Nephron progenitor cell (in vitro differentiated cells): ENCODE measurements around the gene GRIK1.

ENCODE experiments used
- DNase-seq: peaks from one replicate; pipeline ENCODE4 v3.0.0; 2021
- H3K27ac Mint-ChIP-seq: 2 replicates; pipeline ENCODE4 v1.8.0; 2021; ENCODE audit warnings: mild to moderate bottlenecking, moderate library complexity, mixed read lengths
- H3K27me3 Mint-ChIP-seq: 2 replicates; pipeline ENCODE4 v1.8.0; 2021; ENCODE audit warnings: mild to moderate bottlenecking, low read depth, mixed read lengths; ENCODE audit not compliant: poor library complexity
- H3K36me3 Mint-ChIP-seq: 2 replicates; pipeline ENCODE4 v1.8.0; 2021; ENCODE audit warnings: low read depth, mixed read lengths
- H3K4me1 Mint-ChIP-seq: 2 replicates; pipeline ENCODE4 v1.8.0; 2021; ENCODE audit warnings: mixed read lengths
- H3K4me3 Mint-ChIP-seq: 2 replicates; pipeline ENCODE4 v1.8.0; 2021; ENCODE audit warnings: mild to moderate bottlenecking, moderate library complexity, mixed read lengths
- H3K9me3 Mint-ChIP-seq: 2 replicates; pipeline ENCODE4 v1.8.0; 2021; ENCODE audit warnings: mild to moderate bottlenecking, moderate library complexity, mixed read lengths
- TF ChIP-seq, protein P1 (sequence below): fragments of 200-600 bp; sonication (generic); IDR thresholded peaks from 2 replicates; pipeline ENCODE4 v1.5.0; 2021; ENCODE audit warnings: antibody characterized with exemption

GRIK1 gene

GRCh38 chr21:29851611-29852010 lies 88.2 kb downstream of the GRIK1 start:
- Mint-ChIP-seq H3K27me3 (no peaks in the 10 kb centered on the region), H3K9me3 (no peaks in the 10 kb centered on the region), H3K4me3 (no peak overlapping the region), H3K27ac (no peak overlapping the region), H3K4me1 (peaks cover 21% of the 10 kb centered on the region), H3K36me3 (no peaks in the 10 kb centered on the region)
- no peak for DNase-seq
- TF ChIP-seq, protein P1, sequence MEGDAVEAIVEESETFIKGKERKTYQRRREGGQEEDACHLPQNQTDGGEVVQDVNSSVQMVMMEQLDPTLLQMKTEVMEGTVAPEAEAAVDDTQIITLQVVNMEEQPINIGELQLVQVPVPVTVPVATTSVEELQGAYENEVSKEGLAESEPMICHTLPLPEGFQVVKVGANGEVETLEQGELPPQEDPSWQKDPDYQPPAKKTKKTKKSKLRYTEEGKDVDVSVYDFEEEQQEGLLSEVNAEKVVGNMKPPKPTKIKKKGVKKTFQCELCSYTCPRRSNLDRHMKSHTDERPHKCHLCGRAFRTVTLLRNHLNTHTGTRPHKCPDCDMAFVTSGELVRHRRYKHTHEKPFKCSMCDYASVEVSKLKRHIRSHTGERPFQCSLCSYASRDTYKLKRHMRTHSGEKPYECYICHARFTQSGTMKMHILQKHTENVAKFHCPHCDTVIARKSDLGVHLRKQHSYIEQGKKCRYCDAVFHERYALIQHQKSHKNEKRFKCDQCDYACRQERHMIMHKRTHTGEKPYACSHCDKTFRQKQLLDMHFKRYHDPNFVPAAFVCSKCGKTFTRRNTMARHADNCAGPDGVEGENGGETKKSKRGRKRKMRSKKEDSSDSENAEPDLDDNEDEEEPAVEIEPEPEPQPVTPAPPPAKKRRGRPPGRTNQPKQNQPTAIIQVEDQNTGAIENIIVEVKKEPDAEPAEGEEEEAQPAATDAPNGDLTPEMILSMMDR: no peak

GRCh38 chr21:29849735-29850176 lies 90.0 kb downstream of the GRIK1 start:
- TF ChIP-seq, protein P1: peak; percentile 73
- peaks cover 21% of the 10 kb centered on the region for H3K4me1 Mint-ChIP-seq
- H3K27me3 Mint-ChIP-seq: no peaks in the 10 kb centered on the region
- DNase-seq: peak; percentile 52
- H3K27ac Mint-ChIP-seq: no peak overlapping the region
- no peak overlapping the region for H3K4me3 Mint-ChIP-seq
- no peaks in the 10 kb centered on the region for H3K9me3 Mint-ChIP-seq
- H3K36me3 Mint-ChIP-seq: no peaks in the 10 kb centered on the region

DNA sequence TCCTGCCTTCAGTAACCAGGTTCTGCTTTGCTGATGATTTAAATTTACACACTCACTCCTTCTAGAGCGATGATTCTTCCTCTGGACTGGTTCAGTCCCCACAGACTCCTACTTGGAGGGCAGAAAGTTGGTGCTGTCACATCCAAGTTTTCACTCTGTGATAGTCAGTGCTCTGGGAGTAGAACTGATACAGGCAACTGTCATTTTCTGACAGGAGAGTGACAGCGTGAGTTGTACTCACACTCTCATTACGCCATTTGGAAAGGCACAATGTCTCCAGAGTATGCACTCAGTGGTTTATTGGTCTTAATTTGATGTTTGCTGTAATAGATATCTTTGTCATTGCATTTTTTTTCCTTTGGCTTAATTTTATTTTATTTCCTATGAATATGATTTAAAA lies 96.0 kb downstream of the GRIK1 start:
- Mint-ChIP-seq H3K36me3 (no peaks in the 10 kb centered on the region), H3K27me3 (no peaks in the 10 kb centered on the region), H3K27ac (no peak overlapping the region), H3K9me3 (no peaks in the 10 kb centered on the region), H3K4me1 (no peaks in the 10 kb centered on the region), H3K4me3 (no peak overlapping the region)
- no peak for DNase-seq
- TF ChIP-seq, protein P1: no peak

DNA sequence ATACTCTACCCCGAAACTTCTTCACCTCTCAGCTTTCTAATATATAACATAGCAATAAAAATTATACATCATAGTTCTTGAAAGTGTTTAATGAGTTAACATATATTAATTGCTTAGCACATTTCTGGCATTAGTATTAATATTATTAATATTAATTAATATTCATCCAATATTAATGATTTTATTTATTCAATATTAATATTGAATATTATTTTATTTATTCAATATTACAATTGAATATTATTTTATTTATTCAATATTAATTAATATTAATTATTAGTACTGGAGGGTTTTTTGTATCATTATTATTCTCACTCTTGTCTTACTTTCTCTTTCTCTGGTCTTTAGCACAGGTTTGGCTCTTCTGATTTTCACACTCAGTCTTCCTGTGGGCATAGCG lies 105.2 kb downstream of the GRIK1 start:
- Mint-ChIP-seq H3K27ac (no peak overlapping the region), H3K36me3 (peaks cover 6% of the 10 kb centered on the region), H3K4me1 (peaks cover 8% of the 10 kb centered on the region), H3K9me3 (peaks cover 30% of the 10 kb centered on the region), H3K27me3 (peaks cover 4% of the 10 kb centered on the region), H3K4me3 (no peak overlapping the region)
- no peak for DNase-seq
- TF ChIP-seq, protein P1: no peak

DNA sequence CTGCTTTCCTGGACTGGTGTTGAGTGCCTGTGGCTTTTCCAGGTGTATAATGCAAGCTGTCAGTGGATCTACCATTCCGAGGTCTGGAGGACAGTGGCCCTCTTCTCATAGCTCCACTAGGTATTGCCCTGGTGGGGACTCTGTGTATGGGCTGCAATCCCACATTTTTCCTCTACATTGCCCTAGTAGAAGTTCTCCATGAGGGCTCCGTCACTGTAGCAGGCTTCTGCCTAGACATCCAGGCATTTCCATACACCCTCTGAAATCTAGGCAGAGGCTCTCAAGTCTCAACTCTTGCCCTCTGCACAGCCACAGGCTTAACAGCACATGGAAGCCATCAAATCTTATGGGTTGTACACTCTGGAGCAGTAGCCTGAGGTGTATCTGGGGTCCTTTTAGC lies 107.6 kb downstream of the GRIK1 start:
- peaks cover 6% of the 10 kb centered on the region for H3K36me3 Mint-ChIP-seq
- H3K27ac Mint-ChIP-seq: no peak overlapping the region
- DNase-seq: no peak
- TF ChIP-seq, protein P1: no peak
- H3K9me3 Mint-ChIP-seq: peaks cover 38% of the 10 kb centered on the region
- peaks cover 8% of the 10 kb centered on the region for H3K4me1 Mint-ChIP-seq
- peaks cover 4% of the 10 kb centered on the region for H3K27me3 Mint-ChIP-seq
- H3K4me3 Mint-ChIP-seq: no peak overlapping the region

DNA sequence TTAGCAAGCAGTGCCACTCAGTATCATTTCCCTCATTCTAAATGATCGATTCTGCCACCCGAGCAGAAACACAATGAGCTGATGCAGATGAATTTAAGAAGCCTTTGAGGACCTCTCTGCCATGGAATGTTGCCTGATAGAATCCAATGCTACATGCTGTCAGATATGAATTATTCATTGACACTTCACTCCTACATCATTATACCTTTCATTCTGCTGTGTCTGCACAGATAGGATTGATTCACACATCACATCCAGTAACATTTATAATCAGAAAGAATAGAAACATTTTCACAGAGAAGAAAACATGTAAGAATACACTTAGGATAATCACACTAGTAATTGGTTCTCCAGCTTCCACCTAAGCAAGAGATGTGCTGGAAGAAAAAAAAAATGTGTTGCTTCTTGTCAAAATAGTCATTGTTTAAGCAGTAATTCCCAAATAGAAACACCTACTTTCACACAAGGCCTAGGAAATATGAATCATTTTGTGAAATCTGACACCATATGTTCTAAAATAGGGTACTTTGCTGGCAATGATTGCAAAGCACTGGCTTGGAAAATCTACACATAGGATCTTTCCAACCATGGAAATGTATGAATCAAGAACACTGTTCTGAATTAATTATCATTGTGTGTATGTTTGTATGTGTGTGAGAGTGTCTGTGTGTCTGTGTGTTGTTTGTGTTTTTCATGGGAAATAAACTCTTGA lies 110.1 kb downstream of the GRIK1 start:
- TF ChIP-seq, protein P1: no peak
- H3K27ac Mint-ChIP-seq: no peak overlapping the region
- DNase-seq: no peak
- H3K27me3 Mint-ChIP-seq: peaks cover 4% of the 10 kb centered on the region
- H3K9me3 Mint-ChIP-seq: peaks cover 35% of the 10 kb centered on the region
- H3K4me3 Mint-ChIP-seq: no peak overlapping the region
- H3K36me3 Mint-ChIP-seq: peaks cover 6% of the 10 kb centered on the region
- H3K4me1 Mint-ChIP-seq: no peaks in the 10 kb centered on the region
